GM12875 (cell line): ENCODE data around the gene HEXIM1.

Source experiments
- H3K4me3 ChIP-seq: one replicate; pipeline ENCODE4 v1.5.1; 2011; ENCODE audit warnings: low read depth, low read length, control low read depth
- TF ChIP-seq, protein P1 (sequence below): IDR thresholded peaks from 2 replicates; pipeline ENCODE4 v1.5.1; 2011; ENCODE audit warnings: low read depth, mild to moderate bottlenecking, control low read depth, inconsistent platforms, low read length, moderate library complexity, borderline replicate concordance; ENCODE audit not compliant: insufficient read depth

Gene HEXIM1

DNA sequence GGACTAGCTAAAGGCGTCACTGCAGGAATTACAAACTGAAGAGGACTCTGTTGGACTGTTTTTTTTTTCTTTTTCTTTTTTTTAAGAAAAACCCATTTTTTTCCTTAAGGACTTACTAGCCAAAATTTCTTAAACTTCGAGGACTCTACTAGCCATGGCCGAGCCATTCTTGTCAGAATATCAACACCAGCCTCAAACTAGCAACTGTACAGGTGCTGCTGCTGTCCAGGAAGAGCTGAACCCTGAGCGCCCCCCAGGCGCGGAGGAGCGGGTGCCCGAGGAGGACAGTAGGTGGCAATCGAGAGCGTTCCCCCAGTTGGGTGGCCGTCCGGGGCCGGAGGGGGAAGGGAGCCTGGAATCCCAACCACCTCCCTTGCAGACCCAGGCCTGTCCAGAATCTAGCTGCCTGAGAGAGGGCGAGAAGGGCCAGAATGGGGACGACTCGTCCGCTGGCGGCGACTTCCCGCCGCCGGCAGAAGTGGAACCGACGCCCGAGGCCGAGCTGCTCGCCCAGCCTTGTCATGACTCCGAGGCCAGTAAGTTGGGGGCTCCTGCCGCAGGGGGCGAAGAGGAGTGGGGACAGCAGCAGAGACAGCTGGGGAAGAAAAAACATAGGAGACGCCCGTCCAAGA is 878 bp downstream of the HEXIM1 start:
- TF ChIP-seq, protein P1, sequence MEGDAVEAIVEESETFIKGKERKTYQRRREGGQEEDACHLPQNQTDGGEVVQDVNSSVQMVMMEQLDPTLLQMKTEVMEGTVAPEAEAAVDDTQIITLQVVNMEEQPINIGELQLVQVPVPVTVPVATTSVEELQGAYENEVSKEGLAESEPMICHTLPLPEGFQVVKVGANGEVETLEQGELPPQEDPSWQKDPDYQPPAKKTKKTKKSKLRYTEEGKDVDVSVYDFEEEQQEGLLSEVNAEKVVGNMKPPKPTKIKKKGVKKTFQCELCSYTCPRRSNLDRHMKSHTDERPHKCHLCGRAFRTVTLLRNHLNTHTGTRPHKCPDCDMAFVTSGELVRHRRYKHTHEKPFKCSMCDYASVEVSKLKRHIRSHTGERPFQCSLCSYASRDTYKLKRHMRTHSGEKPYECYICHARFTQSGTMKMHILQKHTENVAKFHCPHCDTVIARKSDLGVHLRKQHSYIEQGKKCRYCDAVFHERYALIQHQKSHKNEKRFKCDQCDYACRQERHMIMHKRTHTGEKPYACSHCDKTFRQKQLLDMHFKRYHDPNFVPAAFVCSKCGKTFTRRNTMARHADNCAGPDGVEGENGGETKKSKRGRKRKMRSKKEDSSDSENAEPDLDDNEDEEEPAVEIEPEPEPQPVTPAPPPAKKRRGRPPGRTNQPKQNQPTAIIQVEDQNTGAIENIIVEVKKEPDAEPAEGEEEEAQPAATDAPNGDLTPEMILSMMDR: peak; percentile 94
- H3K4me3 ChIP-seq: peak overlapping the region; percentile 84

DNA sequence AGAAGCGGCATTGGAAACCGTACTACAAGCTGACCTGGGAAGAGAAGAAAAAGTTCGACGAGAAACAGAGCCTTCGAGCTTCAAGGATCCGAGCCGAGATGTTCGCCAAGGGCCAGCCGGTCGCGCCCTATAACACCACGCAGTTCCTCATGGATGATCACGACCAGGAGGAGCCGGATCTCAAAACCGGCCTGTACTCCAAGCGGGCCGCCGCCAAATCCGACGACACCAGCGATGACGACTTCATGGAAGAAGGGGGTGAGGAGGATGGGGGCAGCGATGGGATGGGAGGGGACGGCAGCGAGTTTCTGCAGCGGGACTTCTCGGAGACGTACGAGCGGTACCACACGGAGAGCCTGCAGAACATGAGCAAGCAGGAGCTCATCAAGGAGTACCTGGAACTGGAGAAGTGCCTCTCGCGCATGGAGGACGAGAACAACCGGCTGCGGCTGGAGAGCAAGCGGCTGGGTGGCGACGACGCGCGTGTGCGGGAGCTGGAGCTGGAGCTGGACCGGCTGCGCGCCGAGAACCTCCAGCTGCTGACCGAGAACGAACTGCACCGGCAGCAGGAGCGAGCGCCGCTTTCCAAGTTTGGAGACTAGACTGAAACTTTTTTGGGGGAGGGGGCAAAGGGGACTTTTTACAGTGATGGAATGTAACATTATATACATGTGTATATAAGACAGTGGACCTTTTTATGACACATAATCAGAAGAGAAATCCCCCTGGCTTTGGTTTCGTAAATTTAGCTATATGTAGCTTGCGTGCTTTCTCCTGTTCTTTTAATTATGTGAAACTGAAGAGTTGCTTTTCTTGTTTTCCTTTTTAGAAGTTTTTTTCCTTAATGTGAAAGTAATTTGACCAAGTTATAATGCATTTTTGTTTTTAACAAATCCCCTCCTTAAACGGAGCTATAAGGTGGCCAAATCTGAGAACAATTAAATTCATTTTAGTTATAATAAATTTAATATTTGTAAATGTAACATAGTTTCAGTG is 1.7 kb downstream of the HEXIM1 start:
- H3K4me3 ChIP-seq: peak overlapping the region; percentile 84
- TF ChIP-seq, protein P1: no peak

GRCh38 chr17:45150911-45151809 is 2.9 kb downstream of the HEXIM1 start:
- TF ChIP-seq, protein P1: no peak
- peak overlapping the region; percentile 17 for H3K4me3 ChIP-seq

GRCh38 chr17:45155029-45155428 is 6.8 kb downstream of the HEXIM1 start:
- TF ChIP-seq, protein P1: no peak
- no peak overlapping the region for H3K4me3 ChIP-seq

DNA sequence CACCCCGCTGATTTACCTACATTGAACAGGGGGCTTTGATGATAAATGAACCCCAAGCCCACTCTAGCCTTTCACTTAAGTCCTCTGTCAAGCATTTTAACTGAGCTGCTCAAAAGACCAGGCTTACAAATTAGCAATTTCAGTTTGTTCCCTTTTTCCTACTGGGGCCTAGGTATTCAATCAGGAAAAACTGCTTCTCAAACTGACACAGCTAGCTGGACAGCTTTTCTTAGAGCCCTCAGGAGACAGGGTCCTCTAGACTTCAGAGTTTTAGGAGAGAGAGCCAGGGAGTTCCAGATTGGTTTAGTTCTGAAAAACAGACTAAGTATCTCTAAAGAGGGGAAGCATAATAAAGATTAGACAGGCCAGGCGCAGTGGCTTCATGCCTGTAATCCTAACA is 7.2 kb downstream of the HEXIM1 start:
- TF ChIP-seq, protein P1: no peak

GRCh38 chr17:45156242-45156641 is 8.0 kb downstream of the HEXIM1 start:
- TF ChIP-seq, protein P1: no peak
- no peak overlapping the region for H3K4me3 ChIP-seq

More for the DNA sequence above, 7.2 kb downstream of the HEXIM1 start:
- H3K4me3 ChIP-seq: no peak overlapping the region
